Upper lobe of left lung (tissue), 6 donors: ENCODE measurements around the gene SEMA3E. TPM values are rescaled to one million over a fixed set of nuclear protein-coding genes. Genes with fewer than 3 reads are reported as not detected.

Experiments used
- ATAC-seq, 2 donors: fragments of 200-7000 bp; cut with Tn5 transposase; one replicate each; pipeline ENCODE4 v1.9.1; 2022; ENCODE audit warnings: mild to moderate bottlenecking in 2 of 2, moderate library complexity in 2 of 2; ENCODE audit not compliant: low FRiP score in 2 of 2
- DNase-seq, 2 donors: peaks; one replicate each; pipeline ENCODE4 v3.0.0-alpha.2; 2019 to 2020
- H3K27ac ChIP-seq, 4 donors: fragments of 200-600 bp; sonication (generic); one replicate each; pipeline ENCODE4 v1.5.1; 2016 to 2019
- H3K27me3 ChIP-seq, 4 donors: fragments of 200-600 bp; sonication (generic); one replicate each; pipeline ENCODE4 v1.5.1; 2017 to 2019
- H3K36me3 ChIP-seq, 4 donors: fragments of 200-600 bp; sonication (generic); one replicate each; pipeline ENCODE4 v1.5.1; 2016 to 2019
- H3K4me1 ChIP-seq, 4 donors: fragments of 200-600 bp; sonication (generic); one replicate each; pipeline ENCODE4 v1.5.1; 2018 to 2019
- H3K4me3 ChIP-seq, 4 donors: fragments of 200-600 bp; sonication (generic); one replicate each; pipeline ENCODE4 v1.5.1; 2017 to 2019; ENCODE audit warnings: mild to moderate bottlenecking in 2 of 4, moderate library complexity in 1 of 4
- H3K9me3 ChIP-seq, 4 donors: fragments of 200-600 bp; sonication (generic); one replicate each; pipeline ENCODE4 v1.5.1; 2018 to 2019
- CTCF ChIP-seq, 6 experiments: fragments of 450-650 bp in 4 of 6; fragments of 200-600 bp in 2 of 6; sonication (generic) in 2 of 6; IDR thresholded peaks; one replicate each; pipeline ENCODE4 v1.5.1; 2016 to 2019; ENCODE audit warnings: antibody characterized with exemption in 6 of 6
- EP300 ChIP-seq, 4 donors: sonication (generic); formaldehyde crosslinking; IDR thresholded peaks; one replicate each; pipeline ENCODE4 v1.5.1; 2017; ENCODE audit warnings: antibody characterized with exemption in 4 of 4, control low read depth in 2 of 4
- POLR2A ChIP-seq, 4 donors: fragments of 450-650 bp; IDR thresholded peaks; one replicate each; pipeline ENCODE4 v1.5.1; 2016 to 2017; ENCODE audit warnings: antibody characterized with exemption in 4 of 4, mild to moderate bottlenecking in 2 of 4
- POLR2AphosphoS5 ChIP-seq, 2 donors: sonication (generic); formaldehyde crosslinking; IDR thresholded peaks; one replicate each; pipeline ENCODE4 v1.5.1; 2017; ENCODE audit warnings: antibody characterized with exemption in 2 of 2
- WGBS, 2 donors: methylation state at CpG; one replicate each; pipeline ENCODE4 v1.1.5; 2017 to 2018; 5-methylcytosine and 5-hydroxymethylcytosine counted together
- total RNA-seq, 6 donors: library from RNA; depleted of rRNA in 4 of 6; stranded (reverse); fragments of >200 nt in 4 of 6; gene quantifications; one replicate each; pipeline versions ENCODE4 v1.1.0 to v1.2.1, GENCODE V29; 2016 to 2021
- donor health status: DM: no; HTN: no; CAD: no; lungs with moderate emphysema.
- donor health status: DM: no; HTN: yes; CAD: no; lungs with severe emphysema.

Gene SEMA3E
- total RNA-seq, 6 donors from 2014 or later, result under 0.01 to 14.2 (median 6.9) TPM

DNA sequence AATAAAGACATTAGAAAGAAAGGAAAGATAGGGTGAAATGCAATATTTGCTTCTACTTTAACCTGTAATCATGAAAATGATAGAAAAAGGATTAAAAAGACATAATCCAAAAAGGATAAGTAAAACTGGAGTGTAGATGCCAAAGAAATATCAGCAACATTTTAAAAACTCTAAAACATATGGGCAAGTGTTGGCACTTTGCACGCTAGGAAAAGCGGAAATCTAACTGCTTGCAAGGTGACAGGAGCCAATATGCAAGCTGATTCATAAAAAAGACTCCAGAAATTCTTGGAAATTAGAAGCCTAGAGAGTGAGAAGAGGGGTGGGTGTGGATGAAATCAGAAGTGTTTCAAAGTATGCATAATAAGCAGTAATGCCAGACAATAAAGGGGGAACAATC is 161.1 kb downstream of the SEMA3E start:
- Histone ChIP-seq H3K9me3 (no peaks in the 10 kb centered on the region), H3K4me3 (no peak overlapping the region), H3K27me3 (no peaks in the 10 kb centered on the region), H3K36me3 (no peaks in the 10 kb centered on the region), H3K4me1 (no peaks in the 10 kb centered on the region), H3K27ac (no peak overlapping the region)
- DNase-seq, result no peak
- TF ChIP-seq CTCF (IDR thresholded peaks at IDR 0.05), result no peak
- no peak for TF ChIP-seq EP300 (IDR thresholded peaks at IDR 0.05)
- TF ChIP-seq POLR2AphosphoS5 (IDR thresholded peaks at IDR 0.05), result no peak
- TF ChIP-seq POLR2A (IDR thresholded peaks at IDR 0.05), result no peak
- ATAC-seq, result no peak
- WGBS, 2 donors, result 79 to 82% methylated on average over 2 of the region's 2 CpGs

DNA sequence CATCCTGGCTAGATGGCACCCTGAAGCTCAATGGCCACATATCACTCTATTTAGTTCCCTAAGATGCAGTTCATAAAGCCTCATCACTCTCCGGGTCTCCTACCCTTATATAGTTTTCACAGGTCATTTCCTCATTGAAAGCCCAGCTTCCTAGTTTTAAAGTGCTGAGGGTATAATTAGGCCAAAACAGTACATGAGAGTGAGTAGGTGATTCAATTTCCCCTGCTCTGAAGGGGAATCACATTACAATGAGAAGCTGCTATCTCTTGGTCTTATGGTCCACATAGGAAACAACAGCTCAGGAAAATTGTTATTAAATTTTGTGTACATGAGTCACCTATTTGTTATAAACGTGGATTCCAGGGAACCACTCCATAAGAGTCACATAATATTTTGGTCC is 162.0 kb downstream of the SEMA3E start:
- TF ChIP-seq EP300 (IDR thresholded peaks at IDR 0.05), result no peak
- no peak for TF ChIP-seq CTCF (IDR thresholded peaks at IDR 0.05)
- no peak for TF ChIP-seq POLR2AphosphoS5 (IDR thresholded peaks at IDR 0.05)
- TF ChIP-seq POLR2A (IDR thresholded peaks at IDR 0.05), result no peak
- DNase-seq, result no peak
- 52 to 72% methylated on average over 2 of the region's 2 CpGs for WGBS, 2 donors
- Histone ChIP-seq H3K4me1 (no peaks in the 10 kb centered on the region), H3K27ac (no peak overlapping the region), H3K9me3 (no peaks in the 10 kb centered on the region), H3K4me3 (no peak overlapping the region), H3K27me3 (no peaks in the 10 kb centered on the region), H3K36me3 (no peaks in the 10 kb centered on the region)
- ATAC-seq, result no peak

DNA sequence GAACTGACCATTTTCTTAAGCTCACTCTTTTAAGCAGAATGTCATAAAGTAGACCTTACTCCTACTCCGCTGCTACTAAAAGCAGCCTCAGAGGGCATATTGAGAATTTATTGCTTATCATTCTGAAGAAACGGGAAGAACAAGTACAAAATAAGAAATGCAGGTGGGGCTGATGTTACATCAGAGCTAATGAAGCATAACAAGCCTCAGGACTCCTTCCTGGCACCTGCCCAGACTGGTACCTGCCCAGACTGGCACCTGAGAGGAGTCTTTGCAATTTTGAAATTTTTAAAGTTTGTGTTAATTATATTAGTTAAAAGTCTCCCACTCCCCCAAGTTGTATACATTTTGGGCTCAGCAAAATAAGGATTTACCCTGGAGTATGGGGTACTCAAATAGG is 162.4 kb downstream of the SEMA3E start:
- H3K36me3 ChIP-seq, result no peaks in the 10 kb centered on the region
- no peak overlapping the region for H3K4me3 ChIP-seq
- ATAC-seq (no peak), DNase-seq (no peak)
- H3K27ac ChIP-seq, result no peak overlapping the region
- WGBS, 2 donors, result 66 to 72% methylated on average over 2 of the region's 2 CpGs
- no peaks in the 10 kb centered on the region for H3K4me1 ChIP-seq
- H3K9me3 ChIP-seq, result no peaks in the 10 kb centered on the region
- TF ChIP-seq CTCF (IDR thresholded peaks at IDR 0.05) (no peak), POLR2A (IDR thresholded peaks at IDR 0.05) (no peak), POLR2AphosphoS5 (IDR thresholded peaks at IDR 0.05) (no peak), EP300 (IDR thresholded peaks at IDR 0.05) (no peak)
- H3K27me3 ChIP-seq, result no peaks in the 10 kb centered on the region

DNA sequence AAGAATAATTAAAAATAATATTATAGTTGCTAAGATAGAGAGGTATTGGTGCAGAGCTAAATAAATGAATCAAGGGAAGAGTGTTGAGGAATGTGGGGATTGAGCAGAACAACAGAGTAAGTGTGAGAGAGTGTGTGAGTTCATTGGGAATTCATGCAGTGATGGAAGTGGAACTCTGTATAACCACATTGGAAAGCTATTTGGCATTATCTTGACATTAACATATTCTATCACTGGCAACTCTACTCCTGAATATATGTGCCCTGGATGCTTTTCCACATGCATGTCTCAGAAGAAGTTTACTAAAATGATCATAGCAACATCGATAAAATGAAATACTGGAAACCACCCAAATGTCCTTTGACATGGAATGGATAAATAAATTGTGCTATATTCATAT is 164.1 kb downstream of the SEMA3E start:
- TF ChIP-seq CTCF (IDR thresholded peaks at IDR 0.05) (no peak), POLR2AphosphoS5 (IDR thresholded peaks at IDR 0.05) (no peak), POLR2A (IDR thresholded peaks at IDR 0.05) (no peak), EP300 (IDR thresholded peaks at IDR 0.05) (no peak)
- Histone ChIP-seq H3K4me1 (no peaks in the 10 kb centered on the region), H3K27ac (no peak overlapping the region), H3K4me3 (no peak overlapping the region), H3K36me3 (no peaks in the 10 kb centered on the region), H3K9me3 (no peaks in the 10 kb centered on the region), H3K27me3 (no peaks in the 10 kb centered on the region)
- ATAC-seq, result no peak
- 79 to 86% methylated on average over 1 of the region's 1 CpG for WGBS, 2 donors
- DNase-seq, result no peak

- Histone ChIP-seq H3K9me3 (no peaks in the 10 kb centered on the region), H3K27me3 (no peaks in the 10 kb centered on the region), H3K4me3 (no peak overlapping the region), H3K36me3 (no peaks in the 10 kb centered on the region), H3K4me1 (no peaks in the 10 kb centered on the region), H3K27ac (no peak overlapping the region)
- WGBS, 2 donors, result 83 to 84% methylated on average over 1 of the region's 1 CpG
- DNase-seq (no peak), ATAC-seq (no peak)
- TF ChIP-seq POLR2AphosphoS5 (IDR thresholded peaks at IDR 0.05), result no peak
- TF ChIP-seq POLR2A (IDR thresholded peaks at IDR 0.05), result no peak
- TF ChIP-seq EP300 (IDR thresholded peaks at IDR 0.05), result no peak
- no peak for TF ChIP-seq CTCF (IDR thresholded peaks at IDR 0.05)
Observed at GRCh38 chr7:83484266-83484665, 164.7 kb downstream of the SEMA3E start.
